Cardiac septum (tissue), 1 donor: ENCODE data around the gene PPP1R36. TPM values are rescaled to one million over a fixed set of nuclear protein-coding genes. Genes with fewer than 3 reads are reported as not detected.
"Not testable (repeated sequence)": the region's sequence is repeated elsewhere in the genome, so short reads cannot be mapped to it uniquely, and the experiment has no call there.

Source experiments
- DNase-seq: peaks from one replicate; pipeline ENCODE4 v3.0.0-alpha.2; 2020; ENCODE audit warnings: low spot score
- intact Hi-C: fragments of 100-400 bp; cut with DNase I; formaldehyde crosslinking; loops from one replicate; pipeline ENCODE4 v1.14.0; 2022
- total RNA-seq: library from RNA; stranded (reverse); fragmentation: NEBNext Ultra II Directional; extraction: Animal tissue kit (Norgen Biotek cat#: 25700); gene quantifications from one replicate; pipeline ENCODE4 v1.2.1, GENCODE V29; 2021
- donor health status: DM: no; HTN: no; CAD: no.

PPP1R36 gene
- total RNA-seq, 1 donor from 2014 or later, result 0.94 TPM

- intact Hi-C loops, result no loop called here
- no peak for DNase-seq
Observed at GRCh38 chr14:64604881-64605280, 55.1 kb downstream of the PPP1R36 start.

GRCh38 chr14:64605926-64606685 lies 56.3 kb downstream of the PPP1R36 start:
- intact Hi-C loops, result no loop called here

GRCh38 chr14:64610049-64610746 lies 60.4 kb downstream of the PPP1R36 start:
- intact Hi-C loops, result no loop called here
- DNase-seq, result no peak

More at GRCh38 chr14:64605926-64606685, 56.3 kb downstream of the PPP1R36 start:
- no peak for DNase-seq

- intact Hi-C loops, result no loop called here
- no peak for DNase-seq
Observed at GRCh38 chr14:64611358-64612020, 61.7 kb downstream of the PPP1R36 start.

GRCh38 chr14:64612021-64612380 lies 62.2 kb downstream of the PPP1R36 start:
- no peak for DNase-seq

GRCh38 chr14:64612971-64613666 lies 63.4 kb downstream of the PPP1R36 start:
- DNase-seq, result no peak
- intact Hi-C loops, result no loop called here

More at GRCh38 chr14:64612021-64612380, 62.2 kb downstream of the PPP1R36 start:
- intact Hi-C loops, result no loop called here

- intact Hi-C loops, result no loop called here
Observed at GRCh38 chr14:64614166-64614565, 64.4 kb downstream of the PPP1R36 start.

GRCh38 chr14:64614805-64615391 lies 65.1 kb downstream of the PPP1R36 start:
- no peak for DNase-seq
- intact Hi-C loops, result no loop called here

More at GRCh38 chr14:64614166-64614565, 64.4 kb downstream of the PPP1R36 start:
- no peak for DNase-seq

- DNase-seq, intact Hi-C loops: not testable (repeated sequence)
Observed at GRCh38 chr14:64617872-64618408, 68.2 kb downstream of the PPP1R36 start.

- intact Hi-C loops, result no loop called here
- no peak for DNase-seq
Observed at GRCh38 chr14:64620910-64621309, 71.1 kb downstream of the PPP1R36 start.

GRCh38 chr14:64623554-64624165 lies 73.9 kb downstream of the PPP1R36 start:
- DNase-seq, result no peak
- intact Hi-C loops, result no loop called here

- intact Hi-C loops, result no loop called here
- no peak for DNase-seq
Observed at GRCh38 chr14:64625386-64626232, 75.8 kb downstream of the PPP1R36 start.

- intact Hi-C loops, result no loop called here
- DNase-seq, result no peak
Observed at GRCh38 chr14:64628940-64629408, 79.2 kb downstream of the PPP1R36 start.

GRCh38 chr14:64630778-64631177 lies 81.0 kb downstream of the PPP1R36 start:
- intact Hi-C loops, result loop anchor here (10.0 kb wide), 1 partner anchor 196 kb away; no protein-coding TSS in a partner anchor
- DNase-seq, result no peak

GRCh38 chr14:64631222-64631621 lies 81.5 kb downstream of the PPP1R36 start:
- not testable (repeated sequence) for DNase-seq
- intact Hi-C loops, result loop anchor here (10.0 kb wide), 1 partner anchor 196 kb away; no protein-coding TSS in a partner anchor

- intact Hi-C loops, result loop anchor here (10.0 kb wide), 1 partner anchor 197 kb away; no protein-coding TSS in a partner anchor
- DNase-seq, result no peak
Observed at GRCh38 chr14:64632056-64632455, 82.3 kb downstream of the PPP1R36 start.

GRCh38 chr14:64634558-64634957 lies 84.8 kb downstream of the PPP1R36 start:
- DNase-seq, result no peak
- intact Hi-C loops, result loop anchor here (10.0 kb wide), 1 partner anchor 200 kb away; no protein-coding TSS in a partner anchor
